DOHH2 (cell line): Measurements from ENCODE around the gene CHPT1.

ENCODE experiments used
- H3F3A ChIP-seq: fragments of 200-600 bp; sonication (generic), shearing (Covaris generic); 2 replicates; pipeline ENCODE4 v1.6.0; 2016; ENCODE audit warnings: antibody characterized with exemption, mild to moderate bottlenecking; ENCODE audit not compliant: control insufficient read depth, insufficient read depth
- H3K27ac ChIP-seq: fragments of 200-600 bp; sonication (generic); 2 replicates; pipeline ENCODE4 v1.5.1; 2014; ENCODE audit warnings: low read depth, mild to moderate bottlenecking, low read length, moderate library complexity
- H3K27me3 ChIP-seq: fragments of 200-600 bp; sonication (generic); 2 replicates; pipeline ENCODE4 v1.6.1; 2014; ENCODE audit warnings: mild to moderate bottlenecking, low read length, mixed read lengths; ENCODE audit not compliant: control insufficient read depth
- H3K36me3 ChIP-seq: fragments of 200-600 bp; sonication (generic); 2 replicates; pipeline ENCODE4 v1.6.1; 2014; ENCODE audit warnings: mild to moderate bottlenecking, low read length, moderate library complexity, mixed read lengths; ENCODE audit not compliant: control insufficient read depth
- H3K4me1 ChIP-seq: fragments of 200-600 bp; sonication (generic); 2 replicates; pipeline ENCODE4 v1.6.1; 2014; ENCODE audit warnings: mild to moderate bottlenecking, low read length, mixed read lengths; ENCODE audit not compliant: control insufficient read depth
- H3K4me2 ChIP-seq: fragments of 200-600 bp; sonication (generic); 2 replicates; pipeline ENCODE4 v1.6.0; 2014; ENCODE audit warnings: mild to moderate bottlenecking, low read length, moderate library complexity
- H3K4me3 ChIP-seq: fragments of 200-600 bp; sonication (generic); 2 replicates; pipeline ENCODE4 v1.5.1; 2014; ENCODE audit warnings: mild to moderate bottlenecking, low read length, mixed read lengths
- H3K79me2 ChIP-seq: fragments of 200-600 bp; sonication (generic); 2 replicates; pipeline ENCODE4 v1.6.1; 2014; ENCODE audit warnings: mild to moderate bottlenecking, low read length, mixed read lengths; ENCODE audit not compliant: control insufficient read depth
- H3K9me2 ChIP-seq: fragments of 200-600 bp; sonication (generic); replicated peaks from 2 replicates; pipeline ENCODE4 v1.6.1; 2014; ENCODE audit warnings: mild to moderate bottlenecking, low read length, mixed read lengths; ENCODE audit not compliant: control insufficient read depth
- H3K9me3 ChIP-seq: fragments of 200-600 bp; sonication (generic); 2 replicates; pipeline ENCODE4 v1.6.1; 2014; ENCODE audit warnings: antibody characterized with exemption, low read length, mixed read lengths; ENCODE audit not compliant: control insufficient read depth, insufficient read depth
- H4K20me1 ChIP-seq: fragments of 200-600 bp; sonication (generic); 2 replicates; pipeline ENCODE4 v1.6.0; 2014; ENCODE audit warnings: low read depth, mild to moderate bottlenecking, antibody characterized with exemption, low read length, moderate library complexity; ENCODE audit not compliant: control insufficient read depth, insufficient read depth
- CTCF ChIP-seq: fragments of 200-600 bp; sonication (generic); IDR thresholded peaks from one replicate; pipeline ENCODE4 v1.5.1; 2014; ENCODE audit warnings: antibody characterized with exemption, mild to moderate bottlenecking, low read depth, low read length; ENCODE audit not compliant: poor library complexity, severe bottlenecking
- EZH2phosphoT487 ChIP-seq: fragments of 200-600 bp; sonication (generic); IDR thresholded peaks from 2 replicates; pipeline ENCODE4 v1.6.1; 2017; ENCODE audit warnings: borderline replicate concordance, mild to moderate bottlenecking, antibody characterized with exemption, low read length, moderate library complexity, mixed read lengths

Gene CHPT1

DNA sequence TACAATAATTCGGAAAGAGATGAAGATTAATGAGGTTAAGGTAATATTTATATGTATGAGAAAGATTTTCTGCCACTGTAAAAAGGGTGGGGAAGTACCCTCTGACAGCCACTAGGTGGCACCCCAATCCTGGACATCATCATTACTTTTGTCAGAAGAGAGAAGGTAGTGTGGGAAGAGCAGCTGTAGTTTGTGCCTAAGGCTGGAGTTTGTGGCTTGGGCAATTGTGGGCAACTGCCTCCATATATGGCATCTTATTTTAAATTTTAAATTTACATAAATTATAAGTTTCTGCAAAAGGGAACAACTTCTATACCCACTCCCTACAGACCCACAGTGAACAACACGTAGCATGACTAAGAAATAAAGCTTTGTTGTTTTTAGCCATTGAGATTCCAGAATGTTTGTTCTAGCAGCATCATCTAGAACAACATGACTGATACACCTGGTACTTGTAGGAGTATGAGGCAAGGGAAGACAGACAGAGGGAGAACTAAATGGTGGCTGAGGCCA, 76.3 kb downstream of the CHPT1 start:
- TF ChIP-seq EZH2phosphoT487 (no peak), CTCF (peak; percentile 81)
- Histone ChIP-seq H3F3A (peaks cover 12% of the 10 kb centered on the region), H3K9me2 (no peaks in the 10 kb centered on the region), H4K20me1 (no peaks in the 10 kb centered on the region), H3K9me3 (no peaks in the 10 kb centered on the region), H3K27me3 (no peaks in the 10 kb centered on the region), H3K36me3 (peaks cover 9% of the 10 kb centered on the region; the same call in 1 of the 2 replicates), H3K4me3 (no peak overlapping the region), H3K4me1 (peaks cover 50% of the 10 kb centered on the region), H3K4me2 (no peak overlapping the region), H3K27ac (no peak overlapping the region), H3K79me2 (no peaks in the 10 kb centered on the region)

DNA sequence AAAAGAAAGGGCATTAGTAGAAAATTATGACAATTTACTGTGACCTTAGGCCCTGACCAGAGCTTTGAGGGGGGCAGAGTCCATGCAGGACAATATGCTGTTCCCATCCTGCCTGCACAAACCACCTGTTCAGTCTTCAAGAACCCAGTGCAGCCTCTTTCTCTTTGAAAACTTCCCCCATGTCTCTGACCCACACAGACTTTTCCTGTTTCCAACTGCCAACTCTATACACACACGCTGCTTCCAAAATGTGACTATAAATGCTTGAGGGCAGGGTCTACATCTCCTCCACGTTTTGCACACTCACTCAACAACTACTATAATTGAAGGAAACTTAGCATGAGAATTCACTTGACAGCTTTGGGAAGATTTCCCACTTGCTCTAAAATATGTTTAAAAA, 78.4 kb downstream of the CHPT1 start:
- Histone ChIP-seq H3K4me1 (peaks cover 69% of the 10 kb centered on the region), H3K4me2 (no peak overlapping the region), H3K9me3 (no peaks in the 10 kb centered on the region), H3K4me3 (no peak overlapping the region), H4K20me1 (no peaks in the 10 kb centered on the region), H3K9me2 (no peaks in the 10 kb centered on the region), H3K27me3 (no peaks in the 10 kb centered on the region), H3K36me3 (peaks cover 6% of the 10 kb centered on the region), H3K79me2 (no peaks in the 10 kb centered on the region), H3K27ac (no peak overlapping the region), H3F3A (peaks cover 12% of the 10 kb centered on the region)
- TF ChIP-seq CTCF (no peak), EZH2phosphoT487 (no peak)

GRCh38 chr12:101777485-101777884, 80.0 kb downstream of the CHPT1 start:
- H3K27me3 ChIP-seq: no peaks in the 10 kb centered on the region
- no peaks in the 10 kb centered on the region for H3K9me3 ChIP-seq
- peaks cover 3% of the 10 kb centered on the region for H3F3A ChIP-seq
- no peak overlapping the region for H3K4me3 ChIP-seq
- peaks cover 56% of the 10 kb centered on the region for H3K4me1 ChIP-seq
- no peak overlapping the region for H3K4me2 ChIP-seq
- TF ChIP-seq CTCF (no peak), EZH2phosphoT487 (no peak)
- no peak overlapping the region for H3K27ac ChIP-seq
- no peaks in the 10 kb centered on the region for H3K9me2 ChIP-seq
- H3K36me3 ChIP-seq: peaks cover 6% of the 10 kb centered on the region
- H4K20me1 ChIP-seq: no peaks in the 10 kb centered on the region
- H3K79me2 ChIP-seq: no peaks in the 10 kb centered on the region

DNA sequence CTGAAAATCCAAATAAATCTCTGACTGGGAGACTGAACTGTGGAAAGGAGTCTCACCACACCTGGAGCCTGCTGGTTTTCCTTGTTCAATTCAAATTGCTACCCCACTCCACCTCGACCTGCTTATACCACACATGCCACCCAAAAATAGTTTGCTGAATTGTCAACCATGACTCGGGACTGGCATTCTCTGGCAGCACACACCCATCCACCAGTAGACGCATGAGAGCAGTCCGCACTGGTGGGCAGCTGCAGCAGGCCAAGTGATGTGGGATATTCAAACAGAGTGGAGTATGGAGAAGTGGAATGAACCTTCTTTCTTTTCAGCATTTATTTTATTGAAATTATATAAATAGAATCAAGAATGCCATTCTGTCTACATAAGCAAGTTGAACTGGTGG, 80.5 kb downstream of the CHPT1 start:
- Histone ChIP-seq H3K9me2 (no peaks in the 10 kb centered on the region), H3K27me3 (no peaks in the 10 kb centered on the region), H3K27ac (no peak overlapping the region), H3K36me3 (peaks cover 6% of the 10 kb centered on the region), H3K4me3 (no peak overlapping the region), H3F3A (no peaks in the 10 kb centered on the region), H4K20me1 (no peaks in the 10 kb centered on the region), H3K9me3 (no peaks in the 10 kb centered on the region), H3K4me2 (no peak overlapping the region), H3K4me1 (peaks cover 52% of the 10 kb centered on the region), H3K79me2 (no peaks in the 10 kb centered on the region)
- TF ChIP-seq CTCF (no peak), EZH2phosphoT487 (no peak)
